ENCODE data around the gene FRY. TPM values are rescaled to one million over a fixed set of nuclear protein-coding genes. Genes with fewer than 3 reads are reported as not detected.

Gene FRY
- total and polyA plus RNA-seq, 2 of the 13 experiments (the other 11 are each of a cell fraction or from before 2014, with no cell fraction given) = 8.2 to 13.1 TPM

DNA sequence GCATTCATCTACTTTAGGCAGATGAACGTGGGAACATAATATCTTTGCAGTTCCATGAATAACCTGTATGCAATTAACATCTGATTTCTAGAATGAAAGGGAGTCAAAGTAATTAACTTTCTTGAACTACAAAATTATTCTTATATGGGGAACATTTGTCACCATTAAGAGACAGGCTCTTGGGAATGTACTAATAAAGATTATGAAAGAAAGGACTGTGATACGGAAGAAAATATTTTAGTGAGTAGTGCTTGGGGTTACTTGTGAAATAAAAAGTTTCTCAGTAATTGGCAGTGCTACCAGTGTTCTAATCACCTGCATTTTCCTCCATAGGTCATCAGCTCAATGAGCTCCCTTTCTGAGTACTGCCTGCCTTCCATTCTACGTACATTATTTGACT is 85.4 kb downstream of the FRY start:
- CTCF ChIA-PET (ENCODE audit: low intra/inter-chr PET ratio, low total read pairs) = no interaction called here
- no peak for FAIRE-seq
- intact Hi-C loops (cut with micrococcal nuclease; ENCODE audit: unreplicated experiment) (no loop called here), in situ Hi-C loops (cut with HindIII; ENCODE audit: extremely low pct_ligation_motif_present, low pct_unique_long_range_greater_than_20kb) (no loop called here)
- H3K9me3 ChIP-seq (ENCODE audit: low read length) = no peaks in the 10 kb centered on the region
- H3K79me2 ChIP-seq (ENCODE audit: insufficient read depth, low read length) = no peaks in the 10 kb centered on the region
- H3K27ac ChIP-seq (ENCODE audit: extremely low read length, insufficient read depth, low read length) = no peak overlapping the region
- no peak overlapping the region for H2AFZ ChIP-seq (ENCODE audit: low read length)
- no peaks in the 10 kb centered on the region for H4K20me1 ChIP-seq (ENCODE audit: insufficient read depth, low read length)
- no peaks in the 10 kb centered on the region; a peak in 1 of 5 replicates for H3K27me3 ChIP-seq (ENCODE audit: control insufficient read depth in 1 of 2, insufficient read depth in 2 of 2, low read length in 2 of 2)
- no peak for DNase-seq (ENCODE audit: low spot score)
- H3K4me2 ChIP-seq (ENCODE audit: low read depth, low read length) = no peak overlapping the region
- peaks cover 9% of the 10 kb centered on the region for H3K4me1 ChIP-seq (ENCODE audit: insufficient read depth, low read length)
- peaks cover 0 to 8% of the 10 kb centered on the region in 2 experiments; a peak in 3 of 5 replicates for H3K36me3 ChIP-seq (replicated peaks in 1 of 2; ENCODE audit: control insufficient read depth in 1 of 2, insufficient read depth in 2 of 2, low read length in 2 of 2)
- WGBS (ENCODE audit: low lambda C conversion rate) = 95% methylated on average over 3 of the region's 3 CpGs
- POLR2A ChIA-PET = no interaction called here
- no TSS peak for BruUV-seq (replicated peaks)
- no peak for ATAC-seq
- H3K4me3 ChIP-seq (replicated peaks in 1 of 3; ENCODE audit: insufficient read depth in 1 of 3, low read depth in 2 of 3, low read length in 3 of 3) = no peak overlapping the region
- H3K9ac ChIP-seq (ENCODE audit: insufficient read depth, low read depth, low read length) = no peak overlapping the region
- TF ChIP-seq ZNF18 (CRISPR knock-in tag; IDR thresholded peaks at IDR 0.05; ENCODE audit: insufficient replicate concordance) (no peak), ZNF513 (CRISPR knock-in tag; conservative IDR thresholded peaks at IDR 0.05) (no peak)

DNA sequence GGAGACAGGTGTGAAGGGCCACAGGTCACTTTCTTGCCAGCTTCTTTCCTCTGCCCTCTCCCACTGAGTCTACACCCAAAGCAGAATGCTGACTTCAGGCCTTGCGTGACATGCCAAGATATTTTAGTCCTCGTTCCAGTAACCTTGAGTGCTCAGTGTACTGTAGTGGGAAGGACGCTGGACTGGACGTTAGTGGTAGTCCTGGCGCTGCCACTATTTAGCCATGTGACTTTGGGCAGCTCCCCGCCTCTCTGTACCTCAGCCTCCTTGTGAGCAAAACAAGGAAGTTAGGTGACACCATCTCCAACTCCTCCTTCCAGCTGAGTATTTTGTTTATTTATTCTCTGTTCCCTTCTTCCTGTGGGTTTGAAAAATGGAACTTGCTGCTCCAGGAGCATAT is 86.1 kb downstream of the FRY start:
- Histone ChIP-seq H3K9me3 (ENCODE audit: low read length) (peaks cover 5% of the 10 kb centered on the region), H2AFZ (ENCODE audit: low read length) (no peak overlapping the region), H3K4me3 (replicated peaks in 1 of 3; ENCODE audit: insufficient read depth in 1 of 3, low read depth in 2 of 3, low read length in 3 of 3) (no peak overlapping the region), H3K27me3 (ENCODE audit: control insufficient read depth in 1 of 2, insufficient read depth in 2 of 2, low read length in 2 of 2) (no peaks in the 10 kb centered on the region; a peak in 1 of 5 replicates), H4K20me1 (ENCODE audit: insufficient read depth, low read length) (no peaks in the 10 kb centered on the region), H3K27ac (ENCODE audit: extremely low read length, insufficient read depth, low read length) (no peak overlapping the region), H3K36me3 (replicated peaks in 1 of 2; ENCODE audit: control insufficient read depth in 1 of 2, insufficient read depth in 2 of 2, low read length in 2 of 2) (peaks cover 0 to 8% of the 10 kb centered on the region in 2 experiments; a peak in 3 of 5 replicates), H3K79me2 (ENCODE audit: insufficient read depth, low read length) (no peaks in the 10 kb centered on the region), H3K9ac (ENCODE audit: insufficient read depth, low read depth, low read length) (no peak overlapping the region), H3K4me2 (ENCODE audit: low read depth, low read length) (no peak overlapping the region), H3K4me1 (ENCODE audit: insufficient read depth, low read length) (peaks cover 9% of the 10 kb centered on the region)
- ChIA-PET POLR2A (no interaction called here), CTCF (ENCODE audit: low intra/inter-chr PET ratio, low total read pairs) (no interaction called here)
- no peak for ATAC-seq
- FAIRE-seq = no peak
- DNase-seq (ENCODE audit: low spot score) = no peak
- in situ Hi-C loops (cut with HindIII; ENCODE audit: extremely low pct_ligation_motif_present, low pct_unique_long_range_greater_than_20kb) (no loop called here), intact Hi-C loops (cut with micrococcal nuclease; ENCODE audit: unreplicated experiment) (no loop called here)
- 99% methylated on average over 6 of the region's 6 CpGs for WGBS (ENCODE audit: low lambda C conversion rate)
- no TSS peak for BruUV-seq (replicated peaks)
- TF ChIP-seq DZIP1 (CRISPR knock-in tag; IDR thresholded peaks at IDR 0.05) (no peak), TP53 (CRISPR knock-in tag; conservative IDR thresholded peaks at IDR 0.05) (no peak), RARG (CRISPR knock-in tag; IDR thresholded peaks at IDR 0.05; ENCODE audit: low read depth) (no peak), ATM (IDR thresholded peaks at IDR 0.05; ENCODE audit: borderline replicate concordance) (no peak), TARDBP (CRISPR knock-in tag; IDR thresholded peaks at IDR 0.05) (no peak), HIC2 (CRISPR knock-in tag; IDR thresholded peaks at IDR 0.05; ENCODE audit: low read depth) (no peak), CENPX (CRISPR knock-in tag; IDR thresholded peaks at IDR 0.05) (no peak), HOXA5 (CRISPR knock-in tag; IDR thresholded peaks at IDR 0.05) (no peak), PPARG (CRISPR knock-in tag; conservative IDR thresholded peaks at IDR 0.05) (no peak)

Measured in HepG2 (cell line).